Natural killer cell (primary cell): ENCODE results near the gene PBLD. TPM values are rescaled to one million over a fixed set of nuclear protein-coding genes. Genes with fewer than 3 reads are reported as not detected.

Source experiments
- ATAC-seq, 3 donors: fragments of 150-1000 bp in 2 of 3; fragments of 200-7000 bp in 1 of 3; cut with Tn5 transposase; 1 replicate in 1 of 3; 2 replicates in 2 of 3; pipeline ENCODE4 v1.10.0; 2021; ENCODE audit warnings: mild to moderate bottlenecking in 2 of 3, moderate library complexity in 2 of 3
- DNase-seq, 2 donors: peaks; one replicate each; pipeline versions ENCODE4 v3.0.0 to v3.0.0-alpha.2; 2013 to 2021; ENCODE audit warnings: mixed read lengths in 1 of 2
- H3K27ac ChIP-seq: one replicate; pipeline ENCODE4 v1.5.1; 2013; ENCODE audit warnings: mild to moderate bottlenecking, low read length
- H3K27me3 ChIP-seq: one replicate; pipeline ENCODE4 v1.6.1; 2013; ENCODE audit warnings: low read length; ENCODE audit not compliant: control insufficient read depth, insufficient read depth
- H3K36me3 ChIP-seq: one replicate; pipeline ENCODE4 v1.6.1; 2013; ENCODE audit warnings: low read length; ENCODE audit not compliant: control insufficient read depth, insufficient read depth
- H3K4me1 ChIP-seq: one replicate; pipeline ENCODE4 v1.6.1; 2013; ENCODE audit warnings: low read length; ENCODE audit not compliant: control insufficient read depth, insufficient read depth
- H3K4me3 ChIP-seq: one replicate; pipeline ENCODE4 v1.5.1; 2013; ENCODE audit warnings: low read length
- H3K9me3 ChIP-seq: one replicate; pipeline ENCODE4 v1.6.1; 2013; ENCODE audit warnings: low read length; ENCODE audit not compliant: control insufficient read depth, insufficient read depth
- H3K27ac Mint-ChIP-seq, 2 donors: one replicate each; pipeline ENCODE4 v1.8.0; 2022; ENCODE audit warnings: mild to moderate bottlenecking in 2 of 2, mixed read lengths in 2 of 2, moderate library complexity in 1 of 2
- H3K27me3 Mint-ChIP-seq, 2 donors: one replicate each; pipeline ENCODE4 v1.8.0; 2022; ENCODE audit warnings: low read depth in 2 of 2, mixed read lengths in 2 of 2
- H3K36me3 Mint-ChIP-seq: one replicate; pipeline ENCODE4 v1.8.0; 2022; ENCODE audit warnings: mixed read lengths
- H3K4me1 Mint-ChIP-seq, 2 donors: one replicate each; pipeline ENCODE4 v1.8.0; 2022; ENCODE audit warnings: mixed read lengths in 2 of 2
- H3K4me3 Mint-ChIP-seq: one replicate; pipeline ENCODE4 v1.8.0; 2022; ENCODE audit warnings: mild to moderate bottlenecking, moderate library complexity, mixed read lengths
- H3K9me3 Mint-ChIP-seq, 2 donors: one replicate each; pipeline ENCODE4 v1.8.0; 2022; ENCODE audit warnings: mixed read lengths in 2 of 2
- CTCF ChIP-seq: fragments of 200-600 bp; IDR thresholded peaks from one replicate; pipeline ENCODE4 v1.8.0; 2022; ENCODE audit warnings: antibody characterized with exemption
- WGBS: methylation state at CpG from one replicate; pipeline ENCODE4 v1.1.7; 2013; ENCODE audit warnings: missing lambda C conversion rate; ENCODE audit not compliant: insufficient coverage; 5-methylcytosine and 5-hydroxymethylcytosine counted together
- intact Hi-C: fragments of 100-400 bp; cut with micrococcal nuclease; formaldehyde crosslinking; loops from one replicate; pipeline ENCODE4 v1.14.2; 2022
- total RNA-seq, 4 donors: library from RNA; stranded (reverse); fragments of 120-200 nt in 1 of 4; gene quantifications; one replicate each; pipeline versions ENCODE4 v1.2.3 to v1.2.4, GENCODE V29; 2013 to 2022

Gene PBLD
- total RNA-seq, 3 donors from 2014 or later (not counting 1 experiment from before 2014, with no cell fraction given): 1.4 to 2.1 (median 1.4) TPM

- Mint-ChIP-seq H3K27me3 (peaks cover 0 to under 1% of the 10 kb centered on the region in 2 donors), H3K4me1 (no peaks in the 10 kb centered on the region), H3K9me3 (no peaks in the 10 kb centered on the region), H3K36me3 (no peaks in the 10 kb centered on the region), H3K27ac (no peak overlapping the region), H3K4me3 (no peak overlapping the region)
- H3K27ac ChIP-seq: no peak overlapping the region
- no peaks in the 10 kb centered on the region for H3K4me1 ChIP-seq
- DNase-seq: no peak
- intact Hi-C loops: no loop called here
- H3K27me3 ChIP-seq: no peaks in the 10 kb centered on the region
- TF ChIP-seq CTCF: no peak
- H3K36me3 ChIP-seq: no peaks in the 10 kb centered on the region
- WGBS: 96% methylated on average over 5 of the region's 5 CpGs
- H3K9me3 ChIP-seq: no peaks in the 10 kb centered on the region
- H3K4me3 ChIP-seq: no peak overlapping the region
- no peak for ATAC-seq
These were observed 93.7 kb downstream of the PBLD start for GRCh38 chr10:68239069-68239468.

GRCh38 chr10:68238371-68238770, 94.4 kb downstream of the PBLD start:
- Histone ChIP-seq H3K4me1 (no peaks in the 10 kb centered on the region), H3K36me3 (no peaks in the 10 kb centered on the region), H3K27me3 (no peaks in the 10 kb centered on the region), H3K9me3 (no peaks in the 10 kb centered on the region), H3K27ac (no peak overlapping the region), H3K4me3 (no peak overlapping the region)
- Mint-ChIP-seq H3K27ac (no peak overlapping the region), H3K36me3 (no peaks in the 10 kb centered on the region), H3K27me3 (peaks cover 5 to 7% of the 10 kb centered on the region in 2 donors), H3K4me3 (no peak overlapping the region), H3K4me1 (no peaks in the 10 kb centered on the region), H3K9me3 (no peaks in the 10 kb centered on the region)
- no peak for TF ChIP-seq CTCF
- intact Hi-C loops: no loop called here
- DNase-seq (no peak), ATAC-seq (no peak)
- WGBS: 89% methylated on average over 6 of the region's 6 CpGs

GRCh38 chr10:68237173-68237572, 95.6 kb downstream of the PBLD start:
- WGBS: 100% methylated on average over 1 of the region's 3 CpGs
- Histone ChIP-seq H3K27ac (no peak overlapping the region), H3K4me3 (no peak overlapping the region), H3K36me3 (no peaks in the 10 kb centered on the region), H3K4me1 (no peaks in the 10 kb centered on the region), H3K27me3 (peaks cover 1% of the 10 kb centered on the region), H3K9me3 (no peaks in the 10 kb centered on the region)
- Mint-ChIP-seq H3K36me3 (no peaks in the 10 kb centered on the region), H3K27me3 (peaks cover 7 to 17% of the 10 kb centered on the region in 2 donors), H3K27ac (no peak overlapping the region), H3K4me3 (no peak overlapping the region), H3K9me3 (no peaks in the 10 kb centered on the region), H3K4me1 (no peaks in the 10 kb centered on the region)
- intact Hi-C loops: no loop called here
- TF ChIP-seq CTCF: no peak
- ATAC-seq: no peak
- no peak for DNase-seq

- TF ChIP-seq CTCF: no peak
- Mint-ChIP-seq H3K4me3 (no peak overlapping the region), H3K36me3 (no peaks in the 10 kb centered on the region), H3K27ac (no peak overlapping the region), H3K9me3 (no peaks in the 10 kb centered on the region), H3K27me3 (peaks cover 16 to 28% of the 10 kb centered on the region in 2 donors), H3K4me1 (peaks cover 0 to 4% of the 10 kb centered on the region in 2 donors)
- peaks cover 13% of the 10 kb centered on the region for H3K27me3 ChIP-seq
- peaks cover 10% of the 10 kb centered on the region for H3K4me1 ChIP-seq
- H3K4me3 ChIP-seq: no peak overlapping the region
- H3K27ac ChIP-seq: no peak overlapping the region
- ATAC-seq (no peak), DNase-seq (no peak)
- no peaks in the 10 kb centered on the region for H3K36me3 ChIP-seq
- intact Hi-C loops: no loop called here
- H3K9me3 ChIP-seq: no peaks in the 10 kb centered on the region
These were observed 97.1 kb downstream of the PBLD start for GRCh38 chr10:68235581-68235980.
